Endothelial cell of umbilical vein (primary cell): ENCODE results near the gene CLASRP. TPM values are rescaled to one million over a fixed set of nuclear protein-coding genes. Genes with fewer than 3 reads are reported as not detected.

ENCODE experiments used
- BruUV-seq: library from RNA; stranded (reverse); fragments of 400-500 nt; replicated peaks from 2 replicates; lab custom pipeline; 2021; lab: Mats Ljungman, UMichigan
- CTCF ChIA-PET: fragments of 300-600, 350-600 bp; sonication (Branson Sonifier 250); formaldehyde crosslinking; loops from one replicate; lab custom pipeline; 2021; ENCODE audit warnings: antibody characterized with exemption, inconsistent platforms; lab: Charles Lee
- POLR2A ChIA-PET: fragments of 300-600, 350-600 bp; sonication (Branson Sonifier 250); formaldehyde crosslinking; loops from one replicate; lab custom pipeline; 2021; ENCODE audit warnings: antibody characterized with exemption, inconsistent platforms; lab: Charles Lee
- DNase-seq: peaks from one replicate; pipeline ENCODE4 v3.0.0-alpha.2; 2011; ENCODE audit warnings: low read depth, low spot score
- FAIRE-seq: peaks from 2 replicates; lab custom pipeline; 2011; peaks lifted over from hg19 to GRCh38; lab: Jason Lieb, UNC
- H2AFZ ChIP-seq: 2 replicates; pipeline ENCODE4 v1.6.0; 2012; ENCODE audit warnings: low read depth, low read length, control low read depth, inconsistent platforms
- H3K27ac ChIP-seq: 2 replicates; pipeline ENCODE4 v1.5.1; 2011; ENCODE audit warnings: low read depth, mild to moderate bottlenecking, control low read depth, low read length, moderate library complexity; ENCODE audit not compliant: insufficient read depth
- H3K27me3 ChIP-seq, 2 experiments: 2 replicates each; pipeline versions ENCODE4 v1.6.0 to v1.6.1; 2011; ENCODE audit warnings: low read length in 2 of 2, mixed read lengths in 1 of 2; ENCODE audit not compliant: control insufficient read depth in 2 of 2, insufficient read depth in 2 of 2
- H3K36me3 ChIP-seq, 2 experiments: 2 replicates in 1 of 2; 3 replicates in 1 of 2; pipeline ENCODE4 v1.5.1; 2011; ENCODE audit warnings: low read length in 2 of 2, mild to moderate bottlenecking in 1 of 2, moderate library complexity in 1 of 2; ENCODE audit not compliant: control insufficient read depth in 2 of 2, insufficient read depth in 2 of 2; ENCODE audit errors: extremely low read depth in 1 of 2
- H3K4me1 ChIP-seq: 3 replicates; pipeline ENCODE4 v1.5.1; 2011; ENCODE audit warnings: mild to moderate bottlenecking, low read length; ENCODE audit not compliant: control insufficient read depth, insufficient read depth; ENCODE audit errors: extremely low read depth
- H3K4me2 ChIP-seq: 2 replicates; pipeline ENCODE4 v1.6.1; 2011; ENCODE audit warnings: low read length, control low read depth, mixed read lengths; ENCODE audit not compliant: insufficient read depth
- H3K4me3 ChIP-seq, 3 experiments: fragments of 200-600 bp in 1 of 3; sonication (generic), shearing (Covaris generic) in 1 of 3; replicated peaks in 1 of 3; 2 replicates each; pipeline ENCODE4 v1.5.1; 2011 to 2016; ENCODE audit warnings: control low read depth in 3 of 3, low read length in 3 of 3, mild to moderate bottlenecking in 2 of 3, inconsistent platforms in 1 of 3, low read depth in 1 of 3, moderate library complexity in 1 of 3; ENCODE audit not compliant: insufficient read depth in 1 of 3
- H3K79me2 ChIP-seq: 2 replicates; pipeline ENCODE4 v1.6.0; 2012; ENCODE audit warnings: low read length, inconsistent platforms; ENCODE audit not compliant: control insufficient read depth, insufficient read depth
- H3K9ac ChIP-seq: replicated peaks from 2 replicates; pipeline ENCODE3; 2011; ENCODE audit warnings: low read length, control low read depth; ENCODE audit not compliant: insufficient read depth; ENCODE audit errors: extremely low read depth
- H3K9me1 ChIP-seq: replicated peaks from 3 replicates; pipeline ENCODE4 v1.6.0; 2011; ENCODE audit warnings: mild to moderate bottlenecking, low read length; ENCODE audit not compliant: control insufficient read depth, insufficient read depth; ENCODE audit errors: extremely low read depth
- H3K9me3 ChIP-seq: replicated peaks from 2 replicates; pipeline ENCODE4 v1.5.1; 2012; ENCODE audit warnings: low read length, inconsistent platforms; ENCODE audit not compliant: control insufficient read depth, insufficient read depth
- H4K20me1 ChIP-seq: replicated peaks from 2 replicates; pipeline ENCODE3; 2011; ENCODE audit warnings: mild to moderate bottlenecking, low read length; ENCODE audit not compliant: control insufficient read depth, insufficient read depth; ENCODE audit errors: extremely low read depth
- EZH2 ChIP-seq: IDR thresholded peaks from 2 replicates; pipeline ENCODE4 v1.6.1; 2012; ENCODE audit warnings: borderline replicate concordance, low read depth, mild to moderate bottlenecking, moderate library complexity, low read length, inconsistent platforms; ENCODE audit not compliant: severe bottlenecking
- FOS ChIP-seq: IDR thresholded peaks from 2 replicates; pipeline ENCODE4 v1.6.1; 2011; ENCODE audit warnings: mild to moderate bottlenecking, low read length, moderate library complexity, borderline replicate concordance; ENCODE audit not compliant: insufficient read depth
- GATA2 ChIP-seq: IDR thresholded peaks from 2 replicates; pipeline ENCODE4 v1.7.0; 2011; ENCODE audit warnings: low read depth, mild to moderate bottlenecking, moderate library complexity, mixed read lengths, low read length; ENCODE audit not compliant: insufficient read length, insufficient read depth
- JUN ChIP-seq: IDR thresholded peaks from 2 replicates; pipeline ENCODE4 v1.6.1; 2011; ENCODE audit warnings: borderline replicate concordance, low read depth; ENCODE audit not compliant: insufficient read length, insufficient read depth
- MYC ChIP-seq: IDR thresholded peaks from one replicate; pipeline ENCODE4 v1.6.1; 2011; ENCODE audit warnings: mild to moderate bottlenecking, low read depth, low read length
- POLR2A ChIP-seq: IDR thresholded peaks from 2 replicates; pipeline ENCODE4 v1.6.1; 2012; ENCODE audit warnings: low read depth, mild to moderate bottlenecking, control low read depth, low read length
- POLR2AphosphoS5 ChIP-seq: IDR thresholded peaks from 2 replicates; pipeline ENCODE4 v1.6.1; 2012; ENCODE audit warnings: low read depth, mild to moderate bottlenecking, control low read depth, low read length, moderate library complexity; ENCODE audit not compliant: insufficient read depth
- dilution Hi-C: fragments of 300-500 bp; cut with MboI; formaldehyde crosslinking; loops from one replicate; pipeline ENCODE4 v1.15.0; 2019; ENCODE audit warnings: low sequenced_read_pairs; ENCODE audit not compliant: extremely low pct_ligation_motif_present
- intact Hi-C: fragments of 100-400 bp; cut with micrococcal nuclease; formaldehyde crosslinking; loops from one replicate; pipeline ENCODE4 v1.10.0; 2022
- polyA plus RNA-seq, 4 experiments: library from polyadenylated mRNA; depleted of rRNA in 3 of 4; stranded (reverse) in 3 of 4; unstranded in 1 of 4; fragments of >200 nt; gene quantifications; 2 replicates each; pipeline versions ENCODE4 v1.2.1 to v1.2.3, GENCODE V29; 2011 to 2012; ENCODE audit warnings: missing spikeins in 1 of 4
- total RNA-seq: library from RNA; stranded (reverse); gene quantifications from 2 replicates; pipeline ENCODE4 v1.2.3, GENCODE V29; 2021
- TF ChIP-seq, protein P1 (sequence below), 2 donors: IDR thresholded peaks; 1 replicate in 1 of 2; 2 replicates in 1 of 2; pipeline ENCODE4 v1.5.1; 2011; ENCODE audit warnings: low read length in 2 of 2, mild to moderate bottlenecking in 2 of 2, moderate library complexity in 2 of 2, control low read depth in 1 of 2, inconsistent platforms in 1 of 2, low read depth in 1 of 2; ENCODE audit not compliant: insufficient read depth in 1 of 2; ENCODE audit errors: extremely low read depth in 1 of 2
- TF ChIP-seq, protein P2 (sequence below): IDR thresholded peaks from 2 replicates; pipeline ENCODE4 v1.6.1; 2011; ENCODE audit not compliant: insufficient read depth, insufficient read length

Gene CLASRP
- total and polyA plus RNA-seq, 2 donors (not counting 3 experiments of a cell fraction or from before 2014, with no cell fraction given), result 40.7 to 70.7 TPM

DNA sequence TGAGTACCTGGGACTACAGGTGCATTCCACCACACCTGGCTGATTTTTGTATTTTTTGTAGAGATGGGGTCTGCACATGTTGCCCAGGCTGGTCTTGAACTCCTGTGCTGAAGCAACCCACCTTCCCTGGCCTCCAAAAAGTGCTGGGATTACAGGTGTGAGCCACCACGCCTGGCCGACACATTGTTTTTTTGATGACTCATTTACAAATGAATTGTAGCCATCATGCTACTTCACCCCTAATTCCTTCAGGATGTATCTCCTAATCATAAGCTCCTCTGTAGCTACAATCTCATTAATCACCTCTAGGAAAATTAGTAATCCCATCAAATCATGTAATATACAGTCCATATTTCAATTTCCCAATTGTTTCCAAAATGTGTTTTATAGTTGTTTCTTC, 19.7 kb upstream of the CLASRP start:
- no peak overlapping the region for H3K27ac ChIP-seq
- no peaks in the 10 kb centered on the region for H4K20me1 ChIP-seq
- H3K4me2 ChIP-seq, result no peak overlapping the region
- H3K4me3 ChIP-seq, result no peak overlapping the region
- TF ChIP-seq, protein P1, sequence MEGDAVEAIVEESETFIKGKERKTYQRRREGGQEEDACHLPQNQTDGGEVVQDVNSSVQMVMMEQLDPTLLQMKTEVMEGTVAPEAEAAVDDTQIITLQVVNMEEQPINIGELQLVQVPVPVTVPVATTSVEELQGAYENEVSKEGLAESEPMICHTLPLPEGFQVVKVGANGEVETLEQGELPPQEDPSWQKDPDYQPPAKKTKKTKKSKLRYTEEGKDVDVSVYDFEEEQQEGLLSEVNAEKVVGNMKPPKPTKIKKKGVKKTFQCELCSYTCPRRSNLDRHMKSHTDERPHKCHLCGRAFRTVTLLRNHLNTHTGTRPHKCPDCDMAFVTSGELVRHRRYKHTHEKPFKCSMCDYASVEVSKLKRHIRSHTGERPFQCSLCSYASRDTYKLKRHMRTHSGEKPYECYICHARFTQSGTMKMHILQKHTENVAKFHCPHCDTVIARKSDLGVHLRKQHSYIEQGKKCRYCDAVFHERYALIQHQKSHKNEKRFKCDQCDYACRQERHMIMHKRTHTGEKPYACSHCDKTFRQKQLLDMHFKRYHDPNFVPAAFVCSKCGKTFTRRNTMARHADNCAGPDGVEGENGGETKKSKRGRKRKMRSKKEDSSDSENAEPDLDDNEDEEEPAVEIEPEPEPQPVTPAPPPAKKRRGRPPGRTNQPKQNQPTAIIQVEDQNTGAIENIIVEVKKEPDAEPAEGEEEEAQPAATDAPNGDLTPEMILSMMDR (IDR thresholded peaks at IDR 0.05; ENCODE audit: extremely low read depth in 1 of 2, insufficient read depth in 1 of 2, low read depth in 1 of 2, low read length in 2 of 2), result no peak
- TF ChIP-seq POLR2AphosphoS5 (no peak), POLR2A (no peak), FOS (no peak), JUN (no peak), GATA2 (no peak), EZH2 (no peak), MYC (no peak)
- TF ChIP-seq, protein P2, sequence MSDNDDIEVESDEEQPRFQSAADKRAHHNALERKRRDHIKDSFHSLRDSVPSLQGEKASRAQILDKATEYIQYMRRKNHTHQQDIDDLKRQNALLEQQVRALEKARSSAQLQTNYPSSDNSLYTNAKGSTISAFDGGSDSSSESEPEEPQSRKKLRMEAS, result no peak
- H2AFZ ChIP-seq, result no peak overlapping the region
- H3K9me3 ChIP-seq, result no peaks in the 10 kb centered on the region
- no peaks in the 10 kb centered on the region for H3K27me3 ChIP-seq
- peak; percentile 24 for FAIRE-seq
- no peaks in the 10 kb centered on the region for H3K4me1 ChIP-seq
- ChIA-PET POLR2A (no interaction called here), CTCF (interaction anchor here (1.2 kb wide), 1 partner anchor 21 kb away, joined by 4 read pairs; no protein-coding TSS in a partner anchor)
- dilution Hi-C loops, result no loop called here
- DNase-seq, result no peak
- no peaks in the 10 kb centered on the region for H3K36me3 ChIP-seq
- H3K9ac ChIP-seq, result no peak overlapping the region
- H3K79me2 ChIP-seq, result no peaks in the 10 kb centered on the region
- intact Hi-C loops, result no loop called here
- H3K9me1 ChIP-seq, result no peaks in the 10 kb centered on the region
- no TSS peak for BruUV-seq
